Central memory CD8-positive, alpha-beta T cell (primary cell): ENCODE measurements around the gene ARL15.

ENCODE experiments used
- ATAC-seq: fragments of 150-1000 bp; cut with Tn5 transposase; replicated peaks from 2 replicates; pipeline ENCODE4 v1.10.0; 2022; ENCODE audit warnings: mild to moderate bottlenecking, moderate FRiP score, moderate number of reproducible peaks; ENCODE audit not compliant: poor library complexity, severe bottlenecking; ENCODE audit errors: extremely low read depth
- DNase-seq, 2 donors: peaks; one replicate each; pipeline ENCODE4 v3.0.0; 2021; ENCODE audit warnings: low spot score in 2 of 2
- H3K27ac Mint-ChIP-seq: one replicate; pipeline ENCODE4 v1.8.0; 2022; ENCODE audit warnings: low read depth, mild to moderate bottlenecking, moderate library complexity, mixed read lengths
- H3K27me3 Mint-ChIP-seq: one replicate; pipeline ENCODE4 v1.8.0; 2022; ENCODE audit warnings: mixed read lengths
- H3K36me3 Mint-ChIP-seq: one replicate; pipeline ENCODE4 v1.8.0; 2022; ENCODE audit warnings: mild to moderate bottlenecking, moderate library complexity, mixed read lengths; ENCODE audit not compliant: insufficient read depth
- H3K4me1 Mint-ChIP-seq: one replicate; pipeline ENCODE4 v1.8.0; 2022; ENCODE audit warnings: mixed read lengths
- H3K4me3 Mint-ChIP-seq: one replicate; pipeline ENCODE4 v1.8.0; 2022; ENCODE audit warnings: mild to moderate bottlenecking, moderate library complexity, mixed read lengths
- H3K9me3 Mint-ChIP-seq: one replicate; pipeline ENCODE4 v1.8.0; 2022; ENCODE audit warnings: mixed read lengths

Gene ARL15

GRCh38 chr5:54326662-54327270 is 16.4 kb upstream of the ARL15 start:
- no peak for ATAC-seq
- peaks cover 64% of the 10 kb centered on the region for H3K27me3 Mint-ChIP-seq
- DNase-seq, result no peak

GRCh38 chr5:54325610-54326311 is 15.4 kb upstream of the ARL15 start:
- Mint-ChIP-seq H3K27me3 (peaks cover 64% of the 10 kb centered on the region), H3K4me1 (no peaks in the 10 kb centered on the region), H3K9me3 (no peaks in the 10 kb centered on the region), H3K27ac (no peak overlapping the region), H3K36me3 (no peaks in the 10 kb centered on the region), H3K4me3 (no peak overlapping the region)
- DNase-seq, result no peak
- ATAC-seq, result no peak

More at GRCh38 chr5:54326662-54327270, 16.4 kb upstream of the ARL15 start:
- no peak overlapping the region for H3K4me3 Mint-ChIP-seq
- H3K36me3 Mint-ChIP-seq, result no peaks in the 10 kb centered on the region
- no peaks in the 10 kb centered on the region for H3K9me3 Mint-ChIP-seq
- no peaks in the 10 kb centered on the region for H3K4me1 Mint-ChIP-seq
- no peak overlapping the region for H3K27ac Mint-ChIP-seq

GRCh38 chr5:54325272-54325609 is 14.9 kb upstream of the ARL15 start:
- no peak overlapping the region for H3K27ac Mint-ChIP-seq
- ATAC-seq, result no peak
- peaks cover 69% of the 10 kb centered on the region for H3K27me3 Mint-ChIP-seq
- no peaks in the 10 kb centered on the region for H3K4me1 Mint-ChIP-seq
- H3K9me3 Mint-ChIP-seq, result no peaks in the 10 kb centered on the region
- no peak for DNase-seq
- H3K4me3 Mint-ChIP-seq, result no peak overlapping the region
- H3K36me3 Mint-ChIP-seq, result no peaks in the 10 kb centered on the region

GRCh38 chr5:54324651-54325271 is 14.4 kb upstream of the ARL15 start:
- H3K4me3 Mint-ChIP-seq, result no peak overlapping the region
- no peaks in the 10 kb centered on the region for H3K36me3 Mint-ChIP-seq
- H3K27ac Mint-ChIP-seq, result no peak overlapping the region
- ATAC-seq (no peak), DNase-seq (no peak)
- no peaks in the 10 kb centered on the region for H3K4me1 Mint-ChIP-seq
- no peaks in the 10 kb centered on the region for H3K9me3 Mint-ChIP-seq
- peaks cover 70% of the 10 kb centered on the region for H3K27me3 Mint-ChIP-seq

- peaks cover 66% of the 10 kb centered on the region for H3K27me3 Mint-ChIP-seq
- H3K36me3 Mint-ChIP-seq, result no peaks in the 10 kb centered on the region
- no peaks in the 10 kb centered on the region for H3K9me3 Mint-ChIP-seq
- DNase-seq (no peak), ATAC-seq (no peak)
- H3K4me3 Mint-ChIP-seq, result no peak overlapping the region
- no peaks in the 10 kb centered on the region for H3K4me1 Mint-ChIP-seq
- H3K27ac Mint-ChIP-seq, result no peak overlapping the region
Measured at GRCh38 chr5:54323495-54323894, 13.1 kb upstream of the ARL15 start.

- peaks cover 52% of the 10 kb centered on the region for H3K27me3 Mint-ChIP-seq
- no peak for ATAC-seq
- no peak overlapping the region for H3K27ac Mint-ChIP-seq
- no peaks in the 10 kb centered on the region for H3K9me3 Mint-ChIP-seq
- H3K4me1 Mint-ChIP-seq, result no peaks in the 10 kb centered on the region
- no peak overlapping the region for H3K4me3 Mint-ChIP-seq
- H3K36me3 Mint-ChIP-seq, result no peaks in the 10 kb centered on the region
- DNase-seq, result no peak
Measured at GRCh38 chr5:54320256-54320655, 9.9 kb upstream of the ARL15 start.

GRCh38 chr5:54317511-54318260 is 7.3 kb upstream of the ARL15 start:
- Mint-ChIP-seq H3K36me3 (no peaks in the 10 kb centered on the region), H3K9me3 (no peaks in the 10 kb centered on the region), H3K4me1 (no peaks in the 10 kb centered on the region), H3K4me3 (no peak overlapping the region), H3K27ac (no peak overlapping the region), H3K27me3 (peaks cover 58% of the 10 kb centered on the region)
- ATAC-seq (no peak), DNase-seq (no peak)

GRCh38 chr5:54315736-54316528 is 5.6 kb upstream of the ARL15 start:
- Mint-ChIP-seq H3K27me3 (peaks cover 49% of the 10 kb centered on the region), H3K4me3 (no peak overlapping the region), H3K4me1 (peaks cover 5% of the 10 kb centered on the region), H3K27ac (no peak overlapping the region), H3K9me3 (no peaks in the 10 kb centered on the region), H3K36me3 (peaks cover 2% of the 10 kb centered on the region)
- DNase-seq, result no peak
- ATAC-seq, result no peak

- H3K4me1 Mint-ChIP-seq, result peaks cover 23% of the 10 kb centered on the region
- no peak for ATAC-seq
- peaks cover 29% of the 10 kb centered on the region for H3K27me3 Mint-ChIP-seq
- DNase-seq, result no peak
- H3K4me3 Mint-ChIP-seq, result no peak overlapping the region
- H3K27ac Mint-ChIP-seq, result no peak overlapping the region
- H3K36me3 Mint-ChIP-seq, result peaks cover 10% of the 10 kb centered on the region
- H3K9me3 Mint-ChIP-seq, result no peaks in the 10 kb centered on the region
Measured at GRCh38 chr5:54313311-54314270, 3.2 kb upstream of the ARL15 start.

GRCh38 chr5:54312499-54312898 is 2.1 kb upstream of the ARL15 start:
- ATAC-seq (no peak), DNase-seq (no peak)
- Mint-ChIP-seq H3K4me3 (peak overlapping the region; percentile 99), H3K27me3 (peaks cover 20% of the 10 kb centered on the region), H3K9me3 (no peaks in the 10 kb centered on the region), H3K36me3 (peaks cover 10% of the 10 kb centered on the region), H3K4me1 (peaks cover 27% of the 10 kb centered on the region), H3K27ac (no peak overlapping the region)

GRCh38 chr5:54311176-54311677 is 854 bp upstream of the ARL15 start:
- Mint-ChIP-seq H3K27ac (peak overlapping the region; percentile 99), H3K27me3 (peaks cover 10% of the 10 kb centered on the region), H3K36me3 (peaks cover 12% of the 10 kb centered on the region), H3K4me3 (peak overlapping the region; percentile 99), H3K9me3 (no peaks in the 10 kb centered on the region), H3K4me1 (peaks cover 29% of the 10 kb centered on the region)
- DNase-seq (no peak), ATAC-seq (peak; percentile 6)
